Measurements from ENCODE around the gene TP53TG5.

Gene TP53TG5

GRCh38 chr20:45378191-45378590 is at the start of gene TP53TG5:
Gene TP53TG5, minus strand, starts transcription at chr20:45378325. Its CDS starts 89 bp downstream, at chr20:45378236.
- no peak for DNase-seq

GRCh38 chr20:45427236-45428149 is 49.4 kb upstream of the TP53TG5 start:
- DNase-seq = no peak

- DNase-seq = no peak
Observed at GRCh38 chr20:45426320-45427016, 48.3 kb upstream of the TP53TG5 start.

GRCh38 chr20:45425561-45425960 is 47.4 kb upstream of the TP53TG5 start:
- DNase-seq = no peak

GRCh38 chr20:45423700-45424099 is 45.6 kb upstream of the TP53TG5 start:
- no peak for DNase-seq

- no peak for DNase-seq
Observed at GRCh38 chr20:45420125-45420524, 42.0 kb upstream of the TP53TG5 start.

- peak; percentile 92 to 95 for DNase-seq
Observed at GRCh38 chr20:45419188-45420091, 41.3 kb upstream of the TP53TG5 start.

GRCh38 chr20:45416917-45417316 is 38.8 kb upstream of the TP53TG5 start:
- no peak for DNase-seq

- peak; percentile 93 for DNase-seq
Observed at GRCh38 chr20:45415822-45416637, 37.9 kb upstream of the TP53TG5 start, which contains the start of gene PIGT. Gene PIGT, plus strand, starts transcription at chr20:45416141. Its CDS starts 16 bp downstream, at chr20:45416157.

GRCh38 chr20:45413479-45413878 is 35.4 kb upstream of the TP53TG5 start:
- DNase-seq = no peak

GRCh38 chr20:45412653-45413052 is 34.5 kb upstream of the TP53TG5 start:
- DNase-seq = no peak

- DNase-seq = no peak
Observed at GRCh38 chr20:45410887-45411286, 32.8 kb upstream of the TP53TG5 start.

GRCh38 chr20:45409521-45410272 is 31.6 kb upstream of the TP53TG5 start:
- no peak for DNase-seq

GRCh38 chr20:45408646-45409213 is 30.6 kb upstream of the TP53TG5 start:
- no peak for DNase-seq

- no peak for DNase-seq
Observed at GRCh38 chr20:45407783-45408645, 29.9 kb upstream of the TP53TG5 start, which contains the start of gene DBNDD2. Gene DBNDD2, plus strand, starts transcription at chr20:45408289. Its CDS starts 179 bp downstream, at chr20:45408468.

GRCh38 chr20:45407067-45407745 is 29.1 kb upstream of the TP53TG5 start:
- peak in 1 of 2 experiments; percentile 19 for DNase-seq

GRCh38 chr20:45406260-45407066 is 28.3 kb upstream of the TP53TG5 start:
- peak; percentile 38 to 60 for DNase-seq
